Breast epithelium (tissue), 4 donors: ENCODE measurements around the gene VRK1. TPM values are rescaled to one million over a fixed set of nuclear protein-coding genes. Genes with fewer than 3 reads are reported as not detected.

Experiments used
- DNase-seq, 2 donors: peaks; one replicate each; pipeline ENCODE4 v3.0.0-alpha.2; 2019; ENCODE audit warnings: low spot score in 2 of 2
- H3K27ac ChIP-seq, 2 donors: fragments of 200-600 bp; sonication (generic) in 1 of 2; one replicate each; pipeline ENCODE4 v1.5.1; 2016 to 2019; ENCODE audit warnings: mild to moderate bottlenecking in 1 of 2
- H3K27me3 ChIP-seq, 2 donors: fragments of 200-600 bp; sonication (generic) in 1 of 2; one replicate each; pipeline versions ENCODE4 v1.5.1 to v1.6.0; 2017 to 2019; ENCODE audit warnings: control low read depth in 1 of 2, mild to moderate bottlenecking in 1 of 2
- H3K36me3 ChIP-seq: fragments of 200-600 bp; one replicate; pipeline ENCODE4 v1.5.1; 2019
- H3K4me1 ChIP-seq, 2 donors: fragments of 200-600 bp; sonication (generic); one replicate each; pipeline ENCODE4 v1.5.1; 2016 to 2019; ENCODE audit warnings: control low read depth in 1 of 2
- H3K4me3 ChIP-seq, 3 donors: fragments of 200-600 bp; sonication (generic); 1 replicate in 2 of 3; 2 replicates in 1 of 3; pipeline ENCODE4 v1.5.1; 2016 to 2019; ENCODE audit warnings: mild to moderate bottlenecking in 3 of 3, moderate library complexity in 2 of 3
- H3K9me3 ChIP-seq, 2 donors: fragments of 200-600 bp; sonication (generic) in 1 of 2; one replicate each; pipeline ENCODE4 v1.5.1; 2016 to 2019; ENCODE audit warnings: control low read depth in 1 of 2
- CTCF ChIP-seq, 3 donors: fragments of 450-650 bp; IDR thresholded peaks; one replicate each; pipeline ENCODE4 v1.5.1; 2016 to 2017; ENCODE audit warnings: antibody characterized with exemption in 3 of 3, mild to moderate bottlenecking in 3 of 3, moderate library complexity in 3 of 3
- POLR2A ChIP-seq: fragments of 450-650 bp; IDR thresholded peaks from one replicate; pipeline ENCODE4 v1.6.1; 2016; ENCODE audit warnings: antibody characterized with exemption, mild to moderate bottlenecking, moderate library complexity
- POLR2AphosphoS5 ChIP-seq, 3 donors: sonication (generic); formaldehyde crosslinking; IDR thresholded peaks; one replicate each; pipeline ENCODE4 v1.6.1; 2017; ENCODE audit warnings: antibody characterized with exemption in 3 of 3
- intact Hi-C: fragments of 100-400 bp; cut with DNase I; formaldehyde crosslinking; loops from one replicate; pipeline ENCODE4 v1.15.1; 2023; ENCODE audit warnings: low total_unique reads
- total RNA-seq, 3 donors: library from RNA; depleted of rRNA; stranded (reverse); fragments of >200 nt; gene quantifications; one replicate each; pipeline ENCODE4 v1.1.0, GENCODE V29; 2016

VRK1 gene
- total RNA-seq, 3 donors from 2014 or later = 13.1 to 19.9 (median 16.7) TPM

- Histone ChIP-seq H3K27ac (no peak overlapping the region), H3K4me1 (no peaks in the 10 kb centered on the region), H3K36me3 (no peaks in the 10 kb centered on the region), H3K4me3 (no peak overlapping the region), H3K9me3 (no peaks in the 10 kb centered on the region), H3K27me3 (no peaks in the 10 kb centered on the region)
- no peak for DNase-seq
- no peak for TF ChIP-seq CTCF (IDR thresholded peaks at IDR 0.05)
- no peak for TF ChIP-seq POLR2AphosphoS5 (IDR thresholded peaks at IDR 0.05)
- no peak for TF ChIP-seq POLR2A
- intact Hi-C loops = no loop called here
Measured at GRCh38 chr14:96808619-96809406, 11.6 kb downstream of the VRK1 start.

- Histone ChIP-seq H3K4me1 (no peaks in the 10 kb centered on the region), H3K36me3 (no peaks in the 10 kb centered on the region), H3K9me3 (no peaks in the 10 kb centered on the region), H3K27me3 (no peaks in the 10 kb centered on the region), H3K4me3 (no peak overlapping the region), H3K27ac (no peak overlapping the region)
- DNase-seq = no peak
- intact Hi-C loops = no loop called here
- TF ChIP-seq POLR2AphosphoS5 (IDR thresholded peaks at IDR 0.05) (no peak), CTCF (IDR thresholded peaks at IDR 0.05) (no peak), POLR2A (no peak)
Measured at GRCh38 chr14:96811265-96811664, 14.1 kb downstream of the VRK1 start.

GRCh38 chr14:96811985-96812667 lies 14.9 kb downstream of the VRK1 start:
- intact Hi-C loops = no loop called here

GRCh38 chr14:96816281-96816680 lies 19.1 kb downstream of the VRK1 start:
- no peaks in the 10 kb centered on the region for H3K9me3 ChIP-seq
- H3K27ac ChIP-seq = no peak overlapping the region
- DNase-seq = no peak
- no peaks in the 10 kb centered on the region for H3K36me3 ChIP-seq
- no peaks in the 10 kb centered on the region for H3K4me1 ChIP-seq
- intact Hi-C loops = no loop called here
- TF ChIP-seq POLR2AphosphoS5 (IDR thresholded peaks at IDR 0.05) = no peak
- TF ChIP-seq CTCF (IDR thresholded peaks at IDR 0.05) = no peak
- no peak for TF ChIP-seq POLR2A
- no peaks in the 10 kb centered on the region for H3K27me3 ChIP-seq
- H3K4me3 ChIP-seq = no peak overlapping the region

More at GRCh38 chr14:96811985-96812667, 14.9 kb downstream of the VRK1 start:
- Histone ChIP-seq H3K36me3 (no peaks in the 10 kb centered on the region), H3K27me3 (no peaks in the 10 kb centered on the region), H3K4me1 (no peaks in the 10 kb centered on the region), H3K9me3 (no peaks in the 10 kb centered on the region), H3K27ac (no peak overlapping the region), H3K4me3 (no peak overlapping the region)
- TF ChIP-seq POLR2AphosphoS5 (IDR thresholded peaks at IDR 0.05) = no peak
- TF ChIP-seq POLR2A = no peak
- TF ChIP-seq CTCF (IDR thresholded peaks at IDR 0.05) = no peak
- DNase-seq = no peak
